Endothelial cell of umbilical vein (primary cell): ENCODE results near the gene WNT9A. TPM values are rescaled to one million over a fixed set of nuclear protein-coding genes. Genes with fewer than 3 reads are reported as not detected.
A peak's percentile ranks its signal among the peaks of the same experiment; 100 is the strongest.

ENCODE experiments used
- Bru-seq: library from RNA; stranded (reverse); fragments of 400-500 nt; gene quantifications from one replicate; lab custom pipeline; 2021; lab: Mats Ljungman, UMichigan
- BruChase-seq, 2 experiments: library from RNA; stranded (reverse); fragments of 400-500 nt; gene quantifications; one replicate each; lab custom pipeline; 2021; lab: Mats Ljungman, UMichigan
- BruUV-seq: library from RNA; stranded (reverse); fragments of 400-500 nt; replicated peaks from 2 replicates; lab custom pipeline; 2021; lab: Mats Ljungman, UMichigan
- CTCF ChIA-PET: fragments of 300-600, 350-600 bp; sonication (Branson Sonifier 250); formaldehyde crosslinking; loops from one replicate; lab custom pipeline; 2021; ENCODE audit warnings: antibody characterized with exemption, inconsistent platforms; lab: Charles Lee
- POLR2A ChIA-PET: fragments of 300-600, 350-600 bp; sonication (Branson Sonifier 250); formaldehyde crosslinking; loops from one replicate; lab custom pipeline; 2021; ENCODE audit warnings: antibody characterized with exemption, inconsistent platforms; lab: Charles Lee
- DNase-seq: peaks from one replicate; pipeline ENCODE4 v3.0.0-alpha.2; 2011; ENCODE audit warnings: low read depth, low spot score
- FAIRE-seq: peaks from 2 replicates; lab custom pipeline; 2011; peaks lifted over from hg19 to GRCh38; lab: Jason Lieb, UNC
- H2AFZ ChIP-seq: 2 replicates; pipeline ENCODE4 v1.6.0; 2012; ENCODE audit warnings: low read depth, low read length, control low read depth, inconsistent platforms
- H3K27ac ChIP-seq: 2 replicates; pipeline ENCODE4 v1.5.1; 2011; ENCODE audit warnings: low read depth, mild to moderate bottlenecking, control low read depth, low read length, moderate library complexity; ENCODE audit not compliant: insufficient read depth
- H3K27me3 ChIP-seq, 2 experiments: 2 replicates each; pipeline versions ENCODE4 v1.6.0 to v1.6.1; 2011; ENCODE audit warnings: low read length in 2 of 2, mixed read lengths in 1 of 2; ENCODE audit not compliant: control insufficient read depth in 2 of 2, insufficient read depth in 2 of 2
- H3K36me3 ChIP-seq, 2 experiments: 2 replicates in 1 of 2; 3 replicates in 1 of 2; pipeline ENCODE4 v1.5.1; 2011; ENCODE audit warnings: low read length in 2 of 2, mild to moderate bottlenecking in 1 of 2, moderate library complexity in 1 of 2; ENCODE audit not compliant: control insufficient read depth in 2 of 2, insufficient read depth in 2 of 2; ENCODE audit errors: extremely low read depth in 1 of 2
- H3K4me1 ChIP-seq: 3 replicates; pipeline ENCODE4 v1.5.1; 2011; ENCODE audit warnings: mild to moderate bottlenecking, low read length; ENCODE audit not compliant: control insufficient read depth, insufficient read depth; ENCODE audit errors: extremely low read depth
- H3K4me2 ChIP-seq: 2 replicates; pipeline ENCODE4 v1.6.1; 2011; ENCODE audit warnings: low read length, control low read depth, mixed read lengths; ENCODE audit not compliant: insufficient read depth
- H3K4me3 ChIP-seq, 3 experiments: fragments of 200-600 bp in 1 of 3; sonication (generic), shearing (Covaris generic) in 1 of 3; replicated peaks in 1 of 3; 2 replicates each; pipeline ENCODE4 v1.5.1; 2011 to 2016; ENCODE audit warnings: control low read depth in 3 of 3, low read length in 3 of 3, mild to moderate bottlenecking in 2 of 3, inconsistent platforms in 1 of 3, low read depth in 1 of 3, moderate library complexity in 1 of 3; ENCODE audit not compliant: insufficient read depth in 1 of 3
- H3K79me2 ChIP-seq: 2 replicates; pipeline ENCODE4 v1.6.0; 2012; ENCODE audit warnings: low read length, inconsistent platforms; ENCODE audit not compliant: control insufficient read depth, insufficient read depth
- H3K9ac ChIP-seq: replicated peaks from 2 replicates; pipeline ENCODE3; 2011; ENCODE audit warnings: low read length, control low read depth; ENCODE audit not compliant: insufficient read depth; ENCODE audit errors: extremely low read depth
- H3K9me1 ChIP-seq: replicated peaks from 3 replicates; pipeline ENCODE4 v1.6.0; 2011; ENCODE audit warnings: mild to moderate bottlenecking, low read length; ENCODE audit not compliant: control insufficient read depth, insufficient read depth; ENCODE audit errors: extremely low read depth
- H3K9me3 ChIP-seq: replicated peaks from 2 replicates; pipeline ENCODE4 v1.5.1; 2012; ENCODE audit warnings: low read length, inconsistent platforms; ENCODE audit not compliant: control insufficient read depth, insufficient read depth
- H4K20me1 ChIP-seq: replicated peaks from 2 replicates; pipeline ENCODE3; 2011; ENCODE audit warnings: mild to moderate bottlenecking, low read length; ENCODE audit not compliant: control insufficient read depth, insufficient read depth; ENCODE audit errors: extremely low read depth
- JUN ChIP-seq: IDR thresholded peaks from 2 replicates; pipeline ENCODE4 v1.6.1; 2011; ENCODE audit warnings: borderline replicate concordance, low read depth; ENCODE audit not compliant: insufficient read length, insufficient read depth
- POLR2A ChIP-seq: IDR thresholded peaks from 2 replicates; pipeline ENCODE4 v1.6.1; 2012; ENCODE audit warnings: low read depth, mild to moderate bottlenecking, control low read depth, low read length
- dilution Hi-C: fragments of 300-500 bp; cut with MboI; formaldehyde crosslinking; loops from one replicate; pipeline ENCODE4 v1.15.0; 2019; ENCODE audit warnings: low sequenced_read_pairs; ENCODE audit not compliant: extremely low pct_ligation_motif_present
- intact Hi-C: fragments of 100-400 bp; cut with micrococcal nuclease; formaldehyde crosslinking; loops from one replicate; pipeline ENCODE4 v1.10.0; 2022
- long read RNA-seq: library from polyadenylated mRNA; stranded (forward); transcript quantifications from one replicate; pipeline ENCODE4 v2.0.0, GENCODE V29; 2021
- polyA minus RNA-seq, 3 experiments: library from RNA; depleted of rRNA, polyadenylated mRNA; stranded (reverse); fragments of >200 nt; gene quantifications; 1 replicate in 1 of 3; 2 replicates in 2 of 3; pipeline ENCODE4 v1.2.3, GENCODE V29; 2011
- polyA plus RNA-seq, 4 experiments: library from polyadenylated mRNA; depleted of rRNA in 3 of 4; stranded (reverse) in 3 of 4; unstranded in 1 of 4; fragments of >200 nt; gene quantifications; 2 replicates each; pipeline versions ENCODE4 v1.2.1 to v1.2.3, GENCODE V29; 2011 to 2012; ENCODE audit warnings: missing spikeins in 1 of 4
- total RNA-seq: library from RNA; stranded (reverse); gene quantifications from 2 replicates; pipeline ENCODE4 v1.2.3, GENCODE V29; 2021

The WNT9A gene, protein sequence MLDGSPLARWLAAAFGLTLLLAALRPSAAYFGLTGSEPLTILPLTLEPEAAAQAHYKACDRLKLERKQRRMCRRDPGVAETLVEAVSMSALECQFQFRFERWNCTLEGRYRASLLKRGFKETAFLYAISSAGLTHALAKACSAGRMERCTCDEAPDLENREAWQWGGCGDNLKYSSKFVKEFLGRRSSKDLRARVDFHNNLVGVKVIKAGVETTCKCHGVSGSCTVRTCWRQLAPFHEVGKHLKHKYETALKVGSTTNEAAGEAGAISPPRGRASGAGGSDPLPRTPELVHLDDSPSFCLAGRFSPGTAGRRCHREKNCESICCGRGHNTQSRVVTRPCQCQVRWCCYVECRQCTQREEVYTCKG
- 4.1 and 5.4 TPM in 2 replicates for total RNA-seq
- 5.9 and 6.2 TPM in 2 replicates for polyA plus RNA-seq
- polyA plus RNA-seq (2011; cell fraction: cytosol; rRNA removed), result 3.3 and 4.1 TPM in 2 replicates
- 8.9 and 9.2 TPM in 2 replicates for polyA plus RNA-seq (2011; cell fraction: nucleus; rRNA removed)
- 1.6 and 1.8 TPM in 2 replicates for polyA plus RNA-seq (2012)
- polyA minus RNA-seq, result 7.6 and 9.6 TPM in 2 replicates
- 0.92 TPM for polyA minus RNA-seq (2011; cell fraction: cytosol; rRNA and poly(A)+ RNA removed)
- 4.3 and 4.8 TPM in 2 replicates for polyA minus RNA-seq (2011; cell fraction: nucleus; rRNA and poly(A)+ RNA removed)
- percentile 52 among the genes with signal in this experiment for Bru-seq, nascent RNA
- percentile 70 among the genes with signal in this experiment for BruChase-seq, experiment 1, labeled RNA remaining after a 6-hour chase
- BruChase-seq, experiment 2, labeled RNA remaining after a 2-hour chase, result percentile 61 among the genes with signal in this experiment
- long read RNA-seq, partial matches to known transcripts, result 0 of 1 reads
- long read RNA-seq, other reads (novel, unspliced or antisense), result 1 of 1 reads

DNA sequence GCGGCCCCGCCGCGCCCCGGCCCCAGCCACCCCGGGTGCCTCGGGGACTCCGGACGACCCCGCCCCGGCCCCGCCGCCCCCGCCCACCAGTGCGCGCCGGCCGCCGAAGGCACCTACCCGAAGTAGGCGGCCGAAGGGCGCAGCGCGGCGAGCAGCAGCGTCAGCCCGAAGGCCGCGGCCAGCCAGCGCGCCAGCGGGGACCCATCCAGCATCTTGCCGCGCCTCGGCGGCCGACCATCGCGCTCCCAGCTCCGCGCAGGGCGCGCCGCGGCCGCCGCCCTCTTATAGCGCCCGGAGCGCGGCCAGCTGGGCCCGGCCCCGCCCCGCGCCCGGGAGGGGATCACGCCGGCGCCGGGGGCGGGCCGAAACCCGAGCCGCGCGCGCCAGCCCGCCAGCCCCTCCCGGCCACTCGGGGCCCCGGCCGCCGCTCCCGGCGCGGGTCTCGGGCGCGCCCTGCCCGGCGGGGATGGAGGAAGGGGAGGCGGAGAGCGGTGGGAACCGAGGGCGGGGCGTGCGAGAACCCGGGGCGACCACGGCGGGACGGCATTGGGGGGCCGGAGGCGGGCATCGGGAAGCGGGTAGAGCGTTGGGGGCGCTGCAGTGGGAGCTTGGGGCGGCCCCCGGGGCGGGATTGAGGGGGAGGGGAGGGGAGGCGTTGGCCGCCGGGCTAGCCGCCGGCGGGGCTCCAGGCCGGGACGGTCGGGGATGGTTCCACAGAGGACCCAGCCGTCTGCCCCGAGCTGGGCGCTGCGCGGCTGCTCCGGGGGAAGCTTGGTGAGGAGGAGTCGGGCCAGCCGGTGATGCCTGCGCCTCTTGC lies at the start of gene WNT9A:
WNT9A (minus strand) TSS at position 257 of the 817 bp plus-strand sequence; CDS start at position 212, 45 bp downstream.
- H3K9me3 ChIP-seq, result no peaks in the 10 kb centered on the region
- intact Hi-C loops (loop anchor here (2.0 to 5.0 kb wide), 2 partner anchors 61 to 135 kb away; partner anchors contain the start of gene ARF1), dilution Hi-C loops (no loop called here)
- peaks cover 16% of the 10 kb centered on the region for H3K4me1 ChIP-seq
- FAIRE-seq (no peak), DNase-seq (peak; percentile 42)
- CTCF ChIA-PET, result interaction anchor here (0.8 to 2.5 kb wide), 11 partner anchors 10 to 499 kb away, joined by 3 to 18 read pairs (median 4); partner anchors contain the start of genes JMJD4 and SNAP47
- POLR2A ChIA-PET, result no interaction called here
- TF ChIP-seq POLR2A (peak; percentile 50), JUN (no peak)
- H4K20me1 ChIP-seq, result no peaks in the 10 kb centered on the region
- H3K36me3 ChIP-seq, result no peaks in the 10 kb centered on the region
- peak within 1 kb of the TSS; percentile 69 for H2AFZ ChIP-seq
- H3K27me3 ChIP-seq, result peaks cover 3 to 5% of the 10 kb centered on the region in 2 experiments
- H3K4me2 ChIP-seq, result peak within 1 kb of the TSS; percentile 59
- BruUV-seq, result no TSS peak
- H3K9me1 ChIP-seq, result no peaks in the 10 kb centered on the region
- no peaks in the 10 kb centered on the region for H3K79me2 ChIP-seq
- no peak within 1 kb of the TSS for H3K27ac ChIP-seq
- peak within 1 kb of the TSS in 2 of 3 experiments; percentile 63 to 69 for H3K4me3 ChIP-seq
- peak within 1 kb of the TSS; percentile 27 for H3K9ac ChIP-seq
